OCI-LY3 (cell line): ENCODE results near the gene CCL28.

Experiments
- EZH2phosphoT487 ChIP-seq: fragments of 200-600 bp; shearing (Covaris generic); IDR thresholded peaks from 2 replicates; pipeline ENCODE4 v1.6.1; 2018; ENCODE audit warnings: antibody characterized with exemption, mixed run types, low read depth
- TF ChIP-seq, protein P1 (sequence below): fragments of 200-600, 300-600 bp; sonication (generic); IDR thresholded peaks from 2 replicates; pipeline ENCODE4 v1.5.1; 2014; ENCODE audit warnings: antibody characterized with exemption, low read length, low read depth

DNA sequence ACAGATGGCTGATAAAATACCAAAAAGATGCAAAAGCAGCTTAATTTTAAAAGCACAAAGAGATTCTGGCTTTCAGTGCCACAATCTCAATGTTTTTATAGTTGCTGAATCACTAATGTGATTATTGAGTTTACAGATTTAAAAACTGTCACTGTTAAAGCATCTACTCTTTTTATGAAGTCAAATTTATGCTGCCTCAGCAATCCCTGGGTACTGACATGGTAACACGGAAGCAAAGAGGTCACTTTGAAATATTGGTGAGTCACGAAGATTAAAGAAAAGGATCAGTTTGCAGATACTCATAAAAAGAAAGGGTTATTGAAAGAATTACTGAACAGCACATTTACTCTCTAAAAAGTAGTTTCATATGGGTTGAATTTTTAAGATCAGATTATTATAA lies 59.3 kb downstream of the CCL28 start:
- TF ChIP-seq, protein P1, sequence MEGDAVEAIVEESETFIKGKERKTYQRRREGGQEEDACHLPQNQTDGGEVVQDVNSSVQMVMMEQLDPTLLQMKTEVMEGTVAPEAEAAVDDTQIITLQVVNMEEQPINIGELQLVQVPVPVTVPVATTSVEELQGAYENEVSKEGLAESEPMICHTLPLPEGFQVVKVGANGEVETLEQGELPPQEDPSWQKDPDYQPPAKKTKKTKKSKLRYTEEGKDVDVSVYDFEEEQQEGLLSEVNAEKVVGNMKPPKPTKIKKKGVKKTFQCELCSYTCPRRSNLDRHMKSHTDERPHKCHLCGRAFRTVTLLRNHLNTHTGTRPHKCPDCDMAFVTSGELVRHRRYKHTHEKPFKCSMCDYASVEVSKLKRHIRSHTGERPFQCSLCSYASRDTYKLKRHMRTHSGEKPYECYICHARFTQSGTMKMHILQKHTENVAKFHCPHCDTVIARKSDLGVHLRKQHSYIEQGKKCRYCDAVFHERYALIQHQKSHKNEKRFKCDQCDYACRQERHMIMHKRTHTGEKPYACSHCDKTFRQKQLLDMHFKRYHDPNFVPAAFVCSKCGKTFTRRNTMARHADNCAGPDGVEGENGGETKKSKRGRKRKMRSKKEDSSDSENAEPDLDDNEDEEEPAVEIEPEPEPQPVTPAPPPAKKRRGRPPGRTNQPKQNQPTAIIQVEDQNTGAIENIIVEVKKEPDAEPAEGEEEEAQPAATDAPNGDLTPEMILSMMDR: no peak
- TF ChIP-seq EZH2phosphoT487: no peak
